Measurements from ENCODE around the gene ABCC9.

ABCC9 gene

GRCh38 chr12:21848192-21848591 is 93.0 kb downstream of the ABCC9 start:
- TF ChIP-seq JUND (IDR thresholded peaks at IDR 0.05; ENCODE audit: low read depth) = no peak
- in situ Hi-C loops (cut with HindIII; ENCODE audit: low pct_unique_long_range_greater_than_20kb, low sequenced_read_pairs) = no loop called here
- DNase-seq (ENCODE audit: low read depth in 1 of 2, low spot score in 1 of 2) = no peak

DNA sequence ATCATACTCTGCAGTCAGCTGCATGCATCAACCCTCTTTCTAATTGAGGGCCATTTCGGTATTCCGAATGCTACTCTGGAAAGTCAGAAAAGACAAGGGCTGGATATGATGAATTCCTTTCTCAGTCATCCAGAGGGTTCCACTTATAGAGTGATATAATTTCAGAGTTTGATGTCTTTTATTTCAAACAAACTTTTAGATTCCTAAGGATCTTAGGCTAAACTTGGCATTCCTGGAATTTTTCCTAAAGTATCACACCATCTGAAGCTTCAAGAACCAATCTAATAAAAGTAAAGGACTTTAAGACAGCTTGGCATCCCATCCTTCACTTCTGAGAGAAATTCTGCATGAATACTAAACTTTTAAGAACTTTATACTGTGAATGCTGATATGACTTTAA is 97.4 kb downstream of the ABCC9 start:
- in situ Hi-C loops (cut with HindIII; ENCODE audit: low pct_unique_long_range_greater_than_20kb, low sequenced_read_pairs) = no loop called here
- no peak for TF ChIP-seq JUND (IDR thresholded peaks at IDR 0.05; ENCODE audit: low read depth)
- DNase-seq (ENCODE audit: low read depth in 1 of 2, low spot score in 1 of 2) = no peak

DNA sequence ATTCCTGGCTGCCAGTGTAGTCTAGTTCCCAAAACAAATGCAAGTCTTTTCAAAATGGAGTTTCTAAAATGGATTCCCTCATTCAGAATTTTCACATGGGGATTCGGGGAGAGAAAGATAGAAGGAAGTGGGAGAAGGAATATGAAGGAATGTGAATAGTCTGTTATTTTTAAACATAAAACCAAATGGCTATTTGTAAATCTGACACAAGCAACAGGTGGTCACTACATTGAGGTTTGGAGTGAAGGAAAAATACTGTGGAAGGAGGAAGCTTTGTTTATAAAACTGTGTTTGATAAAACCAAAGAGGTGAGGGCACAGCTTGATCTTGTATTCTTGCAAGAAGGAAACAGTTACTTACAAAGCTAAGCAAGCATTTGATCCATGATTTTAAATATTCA is 101.5 kb downstream of the ABCC9 start:
- no peak for TF ChIP-seq JUND (IDR thresholded peaks at IDR 0.05; ENCODE audit: low read depth)

GRCh38 chr12:21837847-21838246 is 103.4 kb downstream of the ABCC9 start:
- in situ Hi-C loops (cut with HindIII; ENCODE audit: low pct_unique_long_range_greater_than_20kb, low sequenced_read_pairs) = no loop called here
- TF ChIP-seq JUND (IDR thresholded peaks at IDR 0.05; ENCODE audit: low read depth) = no peak
- DNase-seq (ENCODE audit: low read depth in 1 of 2, low spot score in 1 of 2) = no peak

More for the DNA sequence above, 101.5 kb downstream of the ABCC9 start:
- no peak for DNase-seq (ENCODE audit: low read depth in 1 of 2, low spot score in 1 of 2)
- in situ Hi-C loops (cut with HindIII; ENCODE audit: low pct_unique_long_range_greater_than_20kb, low sequenced_read_pairs) = no loop called here

GRCh38 chr12:21831791-21832344 is 109.4 kb downstream of the ABCC9 start:
- in situ Hi-C loops (cut with HindIII; ENCODE audit: low pct_unique_long_range_greater_than_20kb, low sequenced_read_pairs) = no loop called here
- no peak for DNase-seq (ENCODE audit: low read depth in 1 of 2, low spot score in 1 of 2)
- no peak for TF ChIP-seq JUND (IDR thresholded peaks at IDR 0.05; ENCODE audit: low read depth)

DNA sequence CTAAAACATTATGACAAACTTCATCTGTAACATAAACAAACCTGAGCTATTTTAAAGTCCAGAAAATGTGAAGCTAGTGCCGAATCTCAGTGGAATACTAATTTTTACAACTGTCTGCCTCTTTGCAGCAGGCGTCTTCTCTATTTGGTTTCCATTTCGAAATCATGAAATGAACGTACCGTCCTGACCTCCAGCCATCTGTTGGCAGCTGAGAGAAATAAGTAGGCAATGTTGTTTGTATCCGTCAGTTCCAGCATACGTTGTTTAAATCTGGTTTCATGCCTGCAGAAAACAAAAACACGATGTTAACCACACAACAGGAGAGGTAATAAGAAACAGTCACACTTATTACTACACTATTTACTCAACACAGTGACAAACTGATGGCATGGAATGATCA is 112.4 kb downstream of the ABCC9 start:
- TF ChIP-seq JUND (IDR thresholded peaks at IDR 0.05; ENCODE audit: low read depth) = no peak
- DNase-seq (ENCODE audit: low read depth in 1 of 2, low spot score in 1 of 2) = no peak
- in situ Hi-C loops (cut with HindIII; ENCODE audit: low pct_unique_long_range_greater_than_20kb, low sequenced_read_pairs) = no loop called here

GRCh38 chr12:21828136-21828775 is 113.0 kb downstream of the ABCC9 start:
- DNase-seq (ENCODE audit: low read depth in 1 of 2, low spot score in 1 of 2) = no peak
- in situ Hi-C loops (cut with HindIII; ENCODE audit: low pct_unique_long_range_greater_than_20kb, low sequenced_read_pairs) = no loop called here
- no peak for TF ChIP-seq JUND (IDR thresholded peaks at IDR 0.05; ENCODE audit: low read depth)

- in situ Hi-C loops (cut with HindIII; ENCODE audit: low pct_unique_long_range_greater_than_20kb, low sequenced_read_pairs) = no loop called here
- DNase-seq (ENCODE audit: low read depth in 1 of 2, low spot score in 1 of 2) = peak in 1 of 2 experiments; percentile 37
- no peak for TF ChIP-seq JUND (IDR thresholded peaks at IDR 0.05; ENCODE audit: low read depth)
Observed at GRCh38 chr12:21827083-21827482, 114.1 kb downstream of the ABCC9 start.

DNA sequence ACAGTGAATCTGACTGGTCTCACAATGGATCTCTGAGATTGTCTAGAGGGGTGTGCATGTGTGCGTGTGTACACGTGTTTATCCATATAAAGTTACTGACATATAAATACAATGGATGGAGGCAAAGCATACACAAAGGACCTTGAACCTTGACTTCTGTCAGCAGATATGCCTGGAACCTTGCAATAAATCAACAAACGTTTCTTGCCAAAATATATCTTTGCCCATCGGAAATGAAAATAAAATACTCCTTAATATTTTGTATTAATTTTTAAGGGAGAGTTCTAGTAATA is 114.7 kb downstream of the ABCC9 start:
- in situ Hi-C loops (cut with HindIII; ENCODE audit: low pct_unique_long_range_greater_than_20kb, low sequenced_read_pairs) = no loop called here
- DNase-seq (ENCODE audit: low read depth in 1 of 2, low spot score in 1 of 2) = no peak
- no peak for TF ChIP-seq JUND (IDR thresholded peaks at IDR 0.05; ENCODE audit: low read depth)

- TF ChIP-seq JUND (IDR thresholded peaks at IDR 0.05; ENCODE audit: low read depth) = no peak
- no peak for DNase-seq (ENCODE audit: low read depth in 1 of 2, low spot score in 1 of 2)
- in situ Hi-C loops (cut with HindIII; ENCODE audit: low pct_unique_long_range_greater_than_20kb, low sequenced_read_pairs) = no loop called here
Observed at GRCh38 chr12:21825886-21826617, 115.2 kb downstream of the ABCC9 start.

DNA sequence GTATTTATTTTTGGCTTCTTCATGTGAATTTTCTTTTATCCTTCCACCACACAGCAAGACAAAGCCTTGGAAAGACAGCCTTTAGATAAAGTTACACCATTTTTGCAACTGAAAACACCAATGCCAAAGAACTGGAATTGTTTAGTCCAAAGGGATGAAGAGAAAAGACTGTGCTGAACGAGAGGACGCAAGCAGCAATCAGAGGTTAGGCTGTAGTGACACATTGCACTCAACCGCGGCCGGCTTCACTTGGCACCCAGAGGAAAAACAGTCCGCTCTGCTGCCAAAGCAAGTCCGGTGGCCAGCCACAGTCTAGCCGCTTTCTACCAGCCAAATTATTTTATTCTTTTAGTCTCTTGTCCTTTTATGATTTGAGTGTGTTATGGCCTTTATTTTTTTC is 117.6 kb downstream of the ABCC9 start:
- in situ Hi-C loops (cut with HindIII; ENCODE audit: low pct_unique_long_range_greater_than_20kb, low sequenced_read_pairs) = no loop called here
- no peak for TF ChIP-seq JUND (IDR thresholded peaks at IDR 0.05; ENCODE audit: low read depth)
- DNase-seq (ENCODE audit: low read depth in 1 of 2, low spot score in 1 of 2) = peak in 1 of 2 experiments; percentile 41

DNA sequence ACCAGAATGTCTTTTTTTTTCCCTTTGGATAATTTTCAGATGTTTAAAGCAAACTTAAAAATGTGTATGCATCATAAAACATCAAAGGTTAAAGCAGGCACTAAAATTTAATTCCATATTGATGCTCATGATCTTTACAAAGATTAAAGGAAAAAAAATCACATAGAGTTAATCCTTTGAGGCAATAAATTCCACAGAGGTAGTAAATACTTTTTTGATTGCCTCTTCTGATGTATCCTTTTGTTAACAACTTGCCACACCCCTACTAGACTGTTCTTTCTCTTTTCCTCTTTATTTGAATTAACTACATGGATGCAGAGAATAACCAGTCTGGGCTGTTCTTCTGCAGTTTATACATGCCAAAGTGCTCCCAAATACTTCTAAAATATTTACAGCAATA is 121.5 kb downstream of the ABCC9 start:
- TF ChIP-seq JUND (IDR thresholded peaks at IDR 0.05; ENCODE audit: low read depth) = no peak
- DNase-seq (ENCODE audit: low read depth in 1 of 2, low spot score in 1 of 2) = peak in 1 of 2 experiments; percentile 17
- in situ Hi-C loops (cut with HindIII; ENCODE audit: low pct_unique_long_range_greater_than_20kb, low sequenced_read_pairs) = no loop called here

GRCh38 chr12:21819236-21819635 is 122.0 kb downstream of the ABCC9 start:
- no peak for TF ChIP-seq JUND (IDR thresholded peaks at IDR 0.05; ENCODE audit: low read depth)
- in situ Hi-C loops (cut with HindIII; ENCODE audit: low pct_unique_long_range_greater_than_20kb, low sequenced_read_pairs) = no loop called here
- no peak for DNase-seq (ENCODE audit: low read depth in 1 of 2, low spot score in 1 of 2)
